ENCODE data around the gene AATK. TPM values are rescaled to one million over a fixed set of nuclear protein-coding genes. Genes with fewer than 3 reads are reported as not detected.

Gene AATK
- total and polyA plus RNA-seq, 2 of the 13 experiments (the other 11 are each of a cell fraction or from before 2014, with no cell fraction given) = 2.9 to 8.4 TPM

GRCh38 chr17:81164371-81165245 lies 1.4 kb downstream of the AATK start (continued):
- TF ChIP-seq HMGXB3 (CRISPR knock-in tag; IDR thresholded peaks at IDR 0.05; ENCODE audit: borderline replicate concordance) = no peak
- TF ChIP-seq ZNF274 (CRISPR knock-in tag; IDR thresholded peaks at IDR 0.05) = no peak
- TF ChIP-seq MLLT10 (CRISPR knock-in tag; IDR thresholded peaks at IDR 0.05) = no peak
- TF ChIP-seq HMG20A (CRISPR knock-in tag; IDR thresholded peaks at IDR 0.05; ENCODE audit: borderline replicate concordance) = no peak; the same call in 1 of the 2 replicates
- peak; percentile 73; the same call in 1 of the 2 replicates for TF ChIP-seq HDAC1 (CRISPR knock-in tag; IDR thresholded peaks at IDR 0.05)
- peak; percentile 80; the same call in 1 of the 2 replicates for TF ChIP-seq ZNF556 (CRISPR knock-in tag; IDR thresholded peaks at IDR 0.05; ENCODE audit: borderline replicate concordance)
- no peak for TF ChIP-seq ZNF792 (CRISPR knock-in tag; IDR thresholded peaks at IDR 0.05)
- no peak for TF ChIP-seq ZBTB4 (CRISPR knock-in tag; IDR thresholded peaks at IDR 0.05; ENCODE audit: borderline replicate concordance)
- no peak for TF ChIP-seq U2AF2 (IDR thresholded peaks at IDR 0.05; ENCODE audit: low read depth, low read length)
- no peak for TF ChIP-seq ZNF230 (CRISPR knock-in tag; IDR thresholded peaks at IDR 0.05)
- TF ChIP-seq RARG (CRISPR knock-in tag; IDR thresholded peaks at IDR 0.05; ENCODE audit: low read depth) = no peak
- TF ChIP-seq TOE1 (CRISPR knock-in tag; IDR thresholded peaks at IDR 0.05) = no peak
- no peak for TF ChIP-seq ZNF512 (CRISPR knock-in tag; IDR thresholded peaks at IDR 0.05)
- TF ChIP-seq AGO2 (optimal IDR thresholded peaks at IDR 0.05; ENCODE audit: low read depth, low read length) = no peak
- TF ChIP-seq MEIS1 (CRISPR knock-in tag; IDR thresholded peaks at IDR 0.05; ENCODE audit: borderline replicate concordance) = peak; percentile 90; the same call in 1 of the 2 replicates
- TF ChIP-seq PHB2 (IDR thresholded peaks at IDR 0.05; ENCODE audit: partially characterized antibody) = no peak
- peak; percentile 80; the same call in 1 of the 2 replicates for TF ChIP-seq JUN (CRISPR knock-in tag; IDR thresholded peaks at IDR 0.05)
- peak; percentile 88; the same call in 1 of the 2 replicates for TF ChIP-seq ZZZ3 (CRISPR knock-in tag; IDR thresholded peaks at IDR 0.05; ENCODE audit: borderline replicate concordance)

Data from HepG2 (cell line).